PC-9 (cell line): ENCODE results near the gene TP53I3.

ENCODE experiments used
- EZH2 ChIP-seq: fragments of 200-600 bp; sonication (generic); IDR thresholded peaks from 2 replicates; pipeline ENCODE4 v1.8.0; 2017; ENCODE audit warnings: antibody characterized with exemption, low read depth
- TF ChIP-seq, protein P1 (sequence below): fragments of 200-600 bp; sonication (generic); conservative IDR thresholded peaks from 2 replicates; pipeline ENCODE4 v1.6.1; 2017; ENCODE audit warnings: mixed run types, antibody characterized with exemption, mild to moderate bottlenecking, moderate library complexity

DNA sequence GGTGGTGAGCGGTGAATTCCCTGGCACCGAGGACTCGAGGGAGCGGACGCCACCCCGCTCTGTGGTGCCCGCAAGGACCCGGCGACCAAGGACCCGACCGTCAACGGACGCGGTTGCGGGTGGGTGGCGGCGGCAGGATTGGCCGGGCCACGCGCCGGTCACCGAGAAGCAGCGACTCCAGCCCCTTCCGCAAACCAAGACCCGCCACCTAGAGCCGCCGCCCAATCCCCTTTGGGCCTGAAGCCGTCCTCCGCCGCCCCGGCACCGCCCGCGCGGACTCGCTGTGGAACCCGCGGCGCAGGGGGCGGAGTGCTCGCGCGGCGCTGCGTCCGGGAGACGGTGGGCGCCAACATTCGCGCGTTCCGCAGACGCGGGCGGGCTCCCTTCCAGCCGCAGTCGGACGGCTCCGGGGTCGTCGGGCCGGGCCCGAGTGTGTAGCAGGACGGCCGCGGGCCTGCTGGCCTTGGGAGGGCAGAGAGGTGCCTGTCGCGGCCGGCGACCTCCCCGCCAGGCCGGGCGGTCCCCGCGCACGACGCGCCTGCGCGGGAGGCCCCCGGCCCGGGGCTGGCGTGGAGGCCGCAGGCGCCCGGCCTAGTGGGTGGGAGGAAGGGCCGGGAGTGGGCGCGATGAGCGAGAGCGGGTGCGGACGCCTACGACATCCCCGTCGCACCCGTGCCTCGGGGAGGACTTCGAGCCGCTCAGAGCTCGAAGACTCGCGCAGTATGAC, 38.7 kb upstream of the TP53I3 start, which contains the start of the genes FAM228B and PFN4:
- TF ChIP-seq, protein P1, sequence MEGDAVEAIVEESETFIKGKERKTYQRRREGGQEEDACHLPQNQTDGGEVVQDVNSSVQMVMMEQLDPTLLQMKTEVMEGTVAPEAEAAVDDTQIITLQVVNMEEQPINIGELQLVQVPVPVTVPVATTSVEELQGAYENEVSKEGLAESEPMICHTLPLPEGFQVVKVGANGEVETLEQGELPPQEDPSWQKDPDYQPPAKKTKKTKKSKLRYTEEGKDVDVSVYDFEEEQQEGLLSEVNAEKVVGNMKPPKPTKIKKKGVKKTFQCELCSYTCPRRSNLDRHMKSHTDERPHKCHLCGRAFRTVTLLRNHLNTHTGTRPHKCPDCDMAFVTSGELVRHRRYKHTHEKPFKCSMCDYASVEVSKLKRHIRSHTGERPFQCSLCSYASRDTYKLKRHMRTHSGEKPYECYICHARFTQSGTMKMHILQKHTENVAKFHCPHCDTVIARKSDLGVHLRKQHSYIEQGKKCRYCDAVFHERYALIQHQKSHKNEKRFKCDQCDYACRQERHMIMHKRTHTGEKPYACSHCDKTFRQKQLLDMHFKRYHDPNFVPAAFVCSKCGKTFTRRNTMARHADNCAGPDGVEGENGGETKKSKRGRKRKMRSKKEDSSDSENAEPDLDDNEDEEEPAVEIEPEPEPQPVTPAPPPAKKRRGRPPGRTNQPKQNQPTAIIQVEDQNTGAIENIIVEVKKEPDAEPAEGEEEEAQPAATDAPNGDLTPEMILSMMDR: no peak
- TF ChIP-seq EZH2: no peak
